GM19468 (cell line): ENCODE measurements around the gene INTS1.

Experiments used
- ATAC-seq: cut with Tn5 transposase; IDR thresholded peaks from one replicate; pipeline ENCODE4 v1.9.1; 2021; ENCODE audit warnings: mild to moderate bottlenecking, moderate library complexity, moderate number of reproducible peaks; ENCODE audit not compliant: unreplicated experiment; ENCODE audit errors: extremely low read depth

The INTS1 gene

DNA sequence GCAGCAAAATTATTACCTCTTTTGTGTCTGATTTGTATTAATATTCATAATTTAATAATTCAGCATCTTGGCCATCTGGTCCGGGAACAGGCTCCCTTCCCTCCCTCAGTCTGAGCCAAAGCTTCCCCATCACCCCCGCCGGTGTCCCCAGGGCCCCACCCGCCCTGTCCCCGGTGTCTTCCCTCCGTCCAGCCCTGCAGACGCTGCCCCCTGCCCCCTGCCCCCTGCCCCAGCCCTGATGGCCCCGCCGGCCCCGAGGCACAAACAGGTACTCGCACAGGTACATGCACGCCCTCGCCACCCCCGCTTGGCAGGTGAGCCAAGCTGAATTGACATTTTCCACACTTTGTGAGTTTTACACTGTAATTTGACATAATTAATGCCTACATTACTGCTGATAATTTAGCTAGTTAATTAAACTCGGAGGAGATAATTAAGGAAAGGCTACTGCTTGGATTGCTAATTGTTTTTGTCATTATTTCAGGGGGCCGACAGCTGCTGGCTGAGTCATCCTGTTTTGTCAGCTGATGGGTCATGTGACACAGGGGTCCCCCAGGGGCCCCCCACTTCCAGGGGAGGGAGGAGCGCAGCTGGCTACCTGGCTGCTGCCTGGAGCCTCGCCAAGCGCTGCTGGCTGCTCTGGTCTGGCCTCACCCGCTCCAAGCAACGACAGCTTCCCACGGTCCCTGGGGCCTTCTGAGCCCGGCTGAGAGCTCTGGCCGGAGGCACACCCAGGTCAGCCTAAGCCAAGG is 81.5 kb downstream of the INTS1 start:
- no peak for ATAC-seq

GRCh38 chr7:1421946-1422345 is 82.2 kb downstream of the INTS1 start:
- no peak for ATAC-seq

DNA sequence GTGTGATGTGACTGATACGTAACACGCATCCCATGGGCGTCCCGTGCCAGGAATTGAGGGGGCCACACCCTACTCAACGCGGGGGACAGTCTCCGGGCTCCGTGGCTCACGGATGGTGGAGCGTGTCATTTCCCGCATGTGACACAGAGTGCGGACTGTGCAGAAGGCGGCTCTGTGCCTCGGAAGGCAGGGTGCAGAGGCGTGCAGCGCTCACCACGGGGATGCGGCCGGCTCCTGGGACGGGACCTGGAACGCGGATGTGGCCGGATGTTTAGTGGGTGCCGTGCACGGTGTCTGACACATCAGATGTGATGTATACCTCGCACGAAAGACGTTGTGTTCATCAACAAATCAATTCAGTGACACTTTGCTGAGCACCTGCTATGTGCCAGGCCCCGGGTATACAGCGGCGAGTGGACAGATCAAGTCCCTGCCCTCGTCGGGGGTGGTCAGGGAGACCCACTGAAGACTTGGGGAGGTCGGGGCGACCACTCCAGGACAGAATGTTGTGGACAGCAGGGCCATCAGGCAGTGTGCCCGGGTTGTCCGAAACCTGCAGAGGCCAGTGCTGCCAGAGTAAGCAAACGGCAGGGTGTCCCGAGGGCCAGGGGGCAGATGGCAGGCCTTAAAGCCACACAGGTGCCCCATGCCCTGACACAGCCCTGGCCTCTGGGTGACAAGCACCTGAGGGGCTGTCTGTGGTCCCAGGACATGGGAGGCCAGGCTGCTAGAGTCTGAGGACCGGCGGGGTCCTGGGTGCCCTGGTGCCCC is 83.0 kb downstream of the INTS1 start:
- ATAC-seq = no peak
